OCI-LY1 (cell line): Measurements from ENCODE around the gene MFRP.

Source experiments
- H2AFZ ChIP-seq: fragments of 200-600 bp; sonication (generic), shearing (Covaris generic); 2 replicates; pipeline ENCODE4 v1.6.0; 2014; ENCODE audit warnings: antibody characterized with exemption, mild to moderate bottlenecking, low read length
- H3F3A ChIP-seq: fragments of 200-600 bp; sonication (generic), shearing (Covaris generic); 2 replicates; pipeline ENCODE4 v1.6.0; 2014; ENCODE audit warnings: mild to moderate bottlenecking, antibody characterized with exemption, low read length, moderate library complexity; ENCODE audit not compliant: insufficient read depth
- H3K27ac ChIP-seq: fragments of 200-600 bp; sonication (generic); 2 replicates; pipeline ENCODE4 v1.5.1; 2014; ENCODE audit warnings: low read length, mixed run types, mild to moderate bottlenecking, low read depth; ENCODE audit not compliant: poor library complexity, severe bottlenecking
- H3K27me3 ChIP-seq: fragments of 200-600 bp; sonication (generic); 2 replicates; pipeline ENCODE4 v1.6.0; 2014; ENCODE audit warnings: antibody characterized with exemption, mild to moderate bottlenecking, low read length, moderate library complexity; ENCODE audit not compliant: insufficient read depth
- H3K36me3 ChIP-seq: fragments of 200-600 bp; sonication (generic); 2 replicates; pipeline ENCODE4 v1.6.1; 2014; ENCODE audit warnings: mild to moderate bottlenecking, antibody characterized with exemption, low read length, moderate library complexity, mixed read lengths; ENCODE audit not compliant: insufficient read depth
- H3K4me1 ChIP-seq: fragments of 200-600 bp; sonication (generic); 2 replicates; pipeline ENCODE4 v1.5.1; 2014; ENCODE audit warnings: mild to moderate bottlenecking, low read length, moderate library complexity; ENCODE audit not compliant: insufficient read depth, severe bottlenecking
- H3K4me2 ChIP-seq: fragments of 200-600 bp; sonication (generic), shearing (Covaris generic); 2 replicates; pipeline ENCODE4 v1.6.1; 2014; ENCODE audit warnings: low read length
- H3K4me3 ChIP-seq: fragments of 200-600 bp; sonication (generic); 2 replicates; pipeline ENCODE4 v1.5.1; 2014; ENCODE audit warnings: low read length, low read depth, mild to moderate bottlenecking, mixed read lengths; ENCODE audit not compliant: poor library complexity, severe bottlenecking
- H3K79me2 ChIP-seq: fragments of 200-600 bp; shearing (Covaris generic); 2 replicates; pipeline ENCODE4 v1.6.1; 2016; ENCODE audit warnings: mixed run types, low read length, mixed read lengths; ENCODE audit not compliant: insufficient read depth
- H3K9ac ChIP-seq: fragments of 200-600 bp; sonication (generic), shearing (Covaris generic); 2 replicates; pipeline ENCODE4 v1.6.1; 2014; ENCODE audit warnings: mild to moderate bottlenecking, low read length, mixed read lengths
- H3K9me2 ChIP-seq: fragments of 200-600 bp; sonication (generic), shearing (Covaris generic); 2 replicates; pipeline ENCODE4 v1.6.1; 2014; ENCODE audit warnings: low read depth, mild to moderate bottlenecking, low read length, mixed read lengths
- H3K9me3 ChIP-seq: fragments of 200-600 bp; shearing (Covaris generic); 2 replicates; pipeline ENCODE4 v1.6.1; 2014; ENCODE audit warnings: low read length, mixed read lengths
- H4K20me1 ChIP-seq: fragments of 200-600 bp; sonication (generic), shearing (Covaris generic); 2 replicates; pipeline ENCODE4 v1.6.0; 2016; ENCODE audit warnings: mild to moderate bottlenecking, low read length; ENCODE audit not compliant: insufficient read depth
- EZH2 ChIP-seq: fragments of 200-600 bp; sonication (generic), shearing (Covaris generic); IDR thresholded peaks from 2 replicates; pipeline ENCODE4 v1.8.0; 2017; ENCODE audit warnings: borderline replicate concordance, mixed run types, mild to moderate bottlenecking, antibody characterized with exemption, low read length, moderate library complexity, mixed read lengths
- TF ChIP-seq, protein P1 (sequence below): fragments of 200-600 bp; sonication (generic), shearing (Covaris generic); IDR thresholded peaks from 2 replicates; pipeline ENCODE4 v1.5.1; 2017; ENCODE audit warnings: mild to moderate bottlenecking, antibody characterized with exemption, low read length, moderate library complexity, mixed read lengths

The MFRP gene

DNA sequence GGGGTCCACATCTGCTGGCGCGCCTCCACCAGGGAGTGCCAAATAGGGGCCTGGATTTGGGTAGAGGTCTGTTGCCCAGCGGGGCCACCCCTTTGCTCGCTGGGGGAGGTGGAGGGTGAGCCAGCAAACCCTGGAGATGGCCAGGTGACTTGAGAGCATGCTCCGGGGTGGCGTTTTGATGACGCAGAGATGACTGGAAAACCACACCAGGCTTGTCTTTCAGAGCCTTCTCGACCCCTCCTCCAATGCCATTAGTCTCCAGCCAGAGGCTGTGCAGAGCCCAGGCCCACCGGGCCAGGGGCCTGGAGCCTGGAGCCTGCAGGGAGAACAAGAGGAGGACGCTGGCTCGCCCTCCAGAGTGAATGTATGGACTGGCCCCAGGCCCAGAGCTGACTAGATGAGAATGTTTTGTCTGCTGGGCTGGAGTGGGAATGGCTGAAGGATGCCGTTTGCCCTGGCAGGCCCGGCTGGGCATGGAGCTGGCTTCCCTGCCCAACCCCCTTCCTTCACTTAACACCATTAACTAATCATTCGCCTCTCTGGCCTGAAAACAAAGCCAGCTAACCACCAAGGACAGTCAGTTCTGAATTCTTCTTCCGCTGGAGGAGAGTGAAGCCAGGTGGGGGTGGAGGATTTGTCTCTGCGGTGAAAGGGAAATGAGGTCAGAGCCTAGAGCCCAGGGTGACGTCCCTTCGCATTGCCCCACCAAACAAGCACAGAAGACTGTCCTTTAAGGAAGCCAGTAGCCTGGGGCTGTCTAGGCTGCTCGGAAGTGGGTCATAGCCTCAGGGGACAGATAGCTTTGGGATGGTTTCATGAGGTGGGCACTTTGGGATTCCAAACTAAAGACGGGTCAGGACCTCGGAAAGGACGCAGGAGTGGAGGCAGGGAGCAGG lies 28.0 kb downstream of the MFRP start:
- Histone ChIP-seq H3K9me3 (no peaks in the 10 kb centered on the region), H3K4me1 (peaks cover 72% of the 10 kb centered on the region), H3K4me3 (peak overlapping the region; percentile 21), H3K9ac (no peak overlapping the region; the same call in 1 of the 2 replicates), H3K27ac (peak overlapping the region; percentile 28), H3K9me2 (no peaks in the 10 kb centered on the region), H3K4me2 (peak overlapping the region; percentile 54; the same call in 1 of the 2 replicates), H3K79me2 (no peaks in the 10 kb centered on the region), H4K20me1 (no peaks in the 10 kb centered on the region), H2AFZ (no peak overlapping the region), H3F3A (no peaks in the 10 kb centered on the region), H3K27me3 (no peaks in the 10 kb centered on the region), H3K36me3 (no peaks in the 10 kb centered on the region)
- TF ChIP-seq, protein P1, sequence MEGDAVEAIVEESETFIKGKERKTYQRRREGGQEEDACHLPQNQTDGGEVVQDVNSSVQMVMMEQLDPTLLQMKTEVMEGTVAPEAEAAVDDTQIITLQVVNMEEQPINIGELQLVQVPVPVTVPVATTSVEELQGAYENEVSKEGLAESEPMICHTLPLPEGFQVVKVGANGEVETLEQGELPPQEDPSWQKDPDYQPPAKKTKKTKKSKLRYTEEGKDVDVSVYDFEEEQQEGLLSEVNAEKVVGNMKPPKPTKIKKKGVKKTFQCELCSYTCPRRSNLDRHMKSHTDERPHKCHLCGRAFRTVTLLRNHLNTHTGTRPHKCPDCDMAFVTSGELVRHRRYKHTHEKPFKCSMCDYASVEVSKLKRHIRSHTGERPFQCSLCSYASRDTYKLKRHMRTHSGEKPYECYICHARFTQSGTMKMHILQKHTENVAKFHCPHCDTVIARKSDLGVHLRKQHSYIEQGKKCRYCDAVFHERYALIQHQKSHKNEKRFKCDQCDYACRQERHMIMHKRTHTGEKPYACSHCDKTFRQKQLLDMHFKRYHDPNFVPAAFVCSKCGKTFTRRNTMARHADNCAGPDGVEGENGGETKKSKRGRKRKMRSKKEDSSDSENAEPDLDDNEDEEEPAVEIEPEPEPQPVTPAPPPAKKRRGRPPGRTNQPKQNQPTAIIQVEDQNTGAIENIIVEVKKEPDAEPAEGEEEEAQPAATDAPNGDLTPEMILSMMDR: no peak
- TF ChIP-seq EZH2: no peak

DNA sequence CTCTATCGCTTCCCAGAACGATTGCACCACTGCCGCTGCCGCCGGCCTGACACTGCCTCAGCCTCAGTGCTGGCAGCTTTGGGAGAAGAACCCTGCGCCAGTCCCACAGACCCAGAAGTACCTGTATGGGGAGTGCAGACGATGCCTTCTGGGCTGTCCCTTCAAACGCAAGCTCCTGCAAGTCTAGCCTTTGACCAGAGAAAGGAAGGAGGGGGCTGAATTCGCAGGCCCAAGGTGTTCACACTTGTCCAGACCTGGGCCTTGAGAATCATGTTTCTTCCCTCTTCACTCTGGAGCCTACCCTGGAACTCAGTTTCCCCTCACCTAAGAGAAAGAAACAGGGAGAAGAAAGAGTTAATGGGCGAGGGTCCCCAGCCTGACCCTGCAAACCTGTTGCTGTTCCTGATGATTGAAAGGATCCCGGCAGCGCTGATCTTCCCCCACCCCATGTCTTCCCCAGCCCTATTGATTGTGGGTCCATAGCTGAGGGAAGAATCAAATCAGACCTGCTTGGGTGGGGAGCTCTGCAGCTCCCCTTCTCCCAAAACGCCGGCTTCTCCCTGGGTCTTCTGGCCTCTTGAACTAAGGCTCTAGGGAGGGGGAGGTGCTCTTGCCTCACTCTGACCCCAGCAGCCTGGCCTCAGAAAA lies 28.8 kb downstream of the MFRP start:
- Histone ChIP-seq H3K4me3 (peak overlapping the region; percentile 19), H3F3A (no peaks in the 10 kb centered on the region), H3K27me3 (no peaks in the 10 kb centered on the region), H3K27ac (no peak overlapping the region), H3K9me2 (no peaks in the 10 kb centered on the region), H3K79me2 (no peaks in the 10 kb centered on the region), H2AFZ (no peak overlapping the region), H3K9ac (no peak overlapping the region), H4K20me1 (no peaks in the 10 kb centered on the region), H3K4me2 (peak overlapping the region; percentile 88; the same call in 1 of the 2 replicates), H3K36me3 (no peaks in the 10 kb centered on the region), H3K9me3 (no peaks in the 10 kb centered on the region), H3K4me1 (peaks cover 72% of the 10 kb centered on the region)
- no peak for TF ChIP-seq EZH2
- TF ChIP-seq, protein P1: no peak

DNA sequence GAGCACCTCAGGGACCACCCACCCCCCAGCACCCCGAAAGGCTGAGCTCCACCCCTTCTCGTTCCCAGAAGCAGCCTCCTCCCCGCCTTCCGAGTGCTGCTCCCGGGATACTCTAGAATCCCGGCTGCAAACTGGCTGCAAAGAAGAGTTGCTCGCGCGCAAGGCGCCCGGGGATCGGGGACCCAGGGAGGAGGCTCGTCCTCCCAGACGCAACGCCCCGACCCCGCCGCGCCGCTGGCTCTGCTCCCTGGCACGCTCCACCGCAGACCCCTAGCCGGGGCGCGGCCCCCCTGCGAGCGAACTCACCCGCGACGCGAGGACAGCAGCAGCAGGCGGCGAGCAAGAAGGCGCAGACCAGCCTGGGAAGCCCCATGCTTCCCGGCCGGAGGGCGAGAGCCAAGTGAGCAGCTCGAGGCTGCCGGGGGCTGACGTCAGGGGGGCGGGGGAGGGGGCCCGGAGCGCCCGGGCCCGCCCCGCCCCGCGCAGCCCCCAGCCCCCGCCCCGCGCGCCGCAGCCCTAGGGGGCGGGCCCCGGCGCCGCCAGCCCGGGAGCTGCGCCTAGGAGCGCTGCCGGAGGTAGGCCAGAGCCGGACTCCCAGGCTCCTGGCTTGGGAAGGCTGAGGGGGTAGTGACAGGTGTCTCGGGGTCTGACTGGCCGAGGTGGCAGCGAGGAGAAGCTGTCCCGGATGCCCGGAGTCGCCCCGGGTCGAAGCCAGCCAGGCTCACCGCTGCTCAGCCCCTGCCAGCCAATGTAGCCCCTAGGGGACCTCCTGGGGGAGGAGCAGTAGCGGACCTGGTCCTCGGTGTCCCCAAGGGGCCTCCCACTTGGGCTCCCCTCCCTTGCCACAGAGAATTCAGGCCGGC lies 29.5 kb downstream of the MFRP start, which contains the start of gene MCAM:
TSS of gene MCAM (minus strand) at position 402 of the 863 bp plus-strand sequence. CDS start at position 373, 29 bp downstream.
- Histone ChIP-seq H3K27ac (no peak within 1 kb of the TSS), H3K27me3 (no peaks in the 10 kb centered on the region), H3K79me2 (no peaks in the 10 kb centered on the region), H2AFZ (no peak within 1 kb of the TSS), H3K4me1 (peaks cover 64% of the 10 kb centered on the region), H4K20me1 (no peaks in the 10 kb centered on the region), H3K9me3 (no peaks in the 10 kb centered on the region), H3F3A (no peaks in the 10 kb centered on the region), H3K9me2 (no peaks in the 10 kb centered on the region), H3K36me3 (no peaks in the 10 kb centered on the region), H3K9ac (peak within 1 kb of the TSS; percentile 7; the same call in 1 of the 2 replicates), H3K4me2 (peak within 1 kb of the TSS; percentile 88), H3K4me3 (peak within 1 kb of the TSS; percentile 55)
- TF ChIP-seq, protein P1: no peak
- no peak for TF ChIP-seq EZH2
